Left colon (tissue), 2 donors: ENCODE measurements around the gene DACH1. TPM values are rescaled to one million over a fixed set of nuclear protein-coding genes. Genes with fewer than 3 reads are reported as not detected.

Experiments used
- ATAC-seq: fragments of 200-7000 bp; cut with Tn5 transposase; one replicate; pipeline ENCODE4 v1.9.1; 2020; ENCODE audit warnings: mild to moderate bottlenecking, moderate library complexity
- DNase-seq, 2 donors: peaks; one replicate each; pipeline ENCODE4 v3.0.0-alpha.2; 2020
- intact Hi-C, 2 donors: fragments of 100-400 bp; cut with DNase I in 1 of 2; cut with micrococcal nuclease in 1 of 2; formaldehyde crosslinking; loops; one replicate each; pipeline versions ENCODE4 v1.11.2 to v1.14.0; 2022; cut with DNase I, micrococcal nuclease
- total RNA-seq, 2 donors: library from RNA; stranded (reverse); fragmentation: NEBNext Ultra II Directional; extraction: Animal tissue kit (Norgen Biotek cat#: 25700); gene quantifications; one replicate each; pipeline ENCODE4 v1.2.1, GENCODE V29; 2021
- donor health status: DM: no; HTN: no; CAD: no.
- donor health status: DM: yes; HTN: yes; CAD: no.

DACH1 gene
- total RNA-seq, 2 donors from 2014 or later = 5.3 to 5.4 TPM

DNA sequence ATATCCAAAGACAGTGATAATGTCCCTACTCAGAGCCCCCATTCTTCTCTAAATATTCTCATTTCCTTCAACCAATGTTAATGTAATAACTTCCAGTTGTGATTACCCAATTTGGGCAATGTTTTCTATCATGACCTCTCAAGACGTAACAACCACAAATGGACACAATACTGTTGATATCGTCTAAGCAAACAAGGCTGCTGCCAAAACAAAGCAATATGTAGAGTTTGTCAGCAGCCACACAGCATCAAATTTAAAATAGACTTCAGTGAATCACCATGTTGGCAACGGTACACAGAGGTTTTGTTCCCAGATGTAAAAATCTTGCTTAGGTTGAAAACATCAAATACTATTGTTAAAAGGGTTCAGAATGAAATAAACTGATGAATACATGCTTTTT is 205.1 kb downstream of the DACH1 start:
- DNase-seq (no peak), ATAC-seq (no peak)
- intact Hi-C loops = no loop called here

GRCh38 chr13:71659404-71659803 is 207.6 kb downstream of the DACH1 start:
- peak; percentile 49 for ATAC-seq
- intact Hi-C loops = no loop called here

GRCh38 chr13:71645467-71645866 is 221.5 kb downstream of the DACH1 start:
- ATAC-seq = no peak
- no peak for DNase-seq
- intact Hi-C loops = no loop called here

More at GRCh38 chr13:71659404-71659803, 207.6 kb downstream of the DACH1 start:
- DNase-seq = no peak

GRCh38 chr13:71644579-71644978 is 222.4 kb downstream of the DACH1 start:
- no peak for ATAC-seq
- intact Hi-C loops = no loop called here
- no peak for DNase-seq

- no peak for DNase-seq
- ATAC-seq = no peak
- intact Hi-C loops = no loop called here
Measured at GRCh38 chr13:71643448-71643860, 223.6 kb downstream of the DACH1 start.

DNA sequence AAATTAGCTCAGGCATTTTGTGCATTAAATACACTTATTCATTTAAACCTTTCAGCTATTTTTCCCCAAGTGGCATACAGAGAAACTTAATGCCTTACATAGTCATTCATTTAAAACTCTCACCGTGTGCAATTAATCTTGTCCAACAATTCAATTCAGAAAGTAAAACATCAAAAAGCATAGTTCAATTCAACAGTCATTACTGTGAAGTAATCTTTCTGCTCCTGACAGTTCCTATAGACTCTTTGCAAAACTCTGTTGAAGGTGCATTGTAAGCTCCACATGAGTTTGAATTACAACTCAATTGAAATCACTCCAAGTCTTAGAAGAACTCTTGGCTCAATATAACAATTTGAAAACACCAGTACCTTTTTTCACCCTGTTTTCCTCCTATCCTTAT is 228.3 kb downstream of the DACH1 start:
- intact Hi-C loops = no loop called here
- ATAC-seq (no peak), DNase-seq (no peak)

- intact Hi-C loops = no loop called here
Measured at GRCh38 chr13:71634602-71635443, 232.2 kb downstream of the DACH1 start.

GRCh38 chr13:71634182-71634581 is 232.8 kb downstream of the DACH1 start:
- ATAC-seq = no peak
- no peak for DNase-seq
- intact Hi-C loops = no loop called here

More at GRCh38 chr13:71634602-71635443, 232.2 kb downstream of the DACH1 start:
- DNase-seq (no peak), ATAC-seq (no peak)

DNA sequence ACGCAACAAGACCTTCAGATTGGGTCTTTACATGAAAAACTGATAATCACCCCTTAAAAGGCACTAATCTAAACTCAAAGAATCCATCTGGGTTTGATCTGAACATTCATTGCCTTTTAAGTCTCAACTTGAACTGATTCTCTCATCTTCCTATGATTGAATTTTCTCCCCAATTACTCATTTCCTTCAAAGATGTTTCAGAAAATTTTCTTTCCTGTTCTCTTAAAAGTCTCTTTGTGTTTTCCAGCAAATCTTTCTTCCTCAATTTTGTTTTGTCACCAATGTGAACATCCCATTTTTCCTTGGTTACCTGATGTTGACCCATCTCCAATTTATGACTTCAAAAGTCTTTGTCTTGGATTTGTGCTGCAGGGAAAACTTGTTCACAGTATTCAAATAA is 234.3 kb downstream of the DACH1 start:
- ATAC-seq (no peak), DNase-seq (no peak)
- intact Hi-C loops = no loop called here

- DNase-seq = no peak
- no peak for ATAC-seq
- intact Hi-C loops = no loop called here
Measured at GRCh38 chr13:71632206-71632605, 234.8 kb downstream of the DACH1 start.

DNA sequence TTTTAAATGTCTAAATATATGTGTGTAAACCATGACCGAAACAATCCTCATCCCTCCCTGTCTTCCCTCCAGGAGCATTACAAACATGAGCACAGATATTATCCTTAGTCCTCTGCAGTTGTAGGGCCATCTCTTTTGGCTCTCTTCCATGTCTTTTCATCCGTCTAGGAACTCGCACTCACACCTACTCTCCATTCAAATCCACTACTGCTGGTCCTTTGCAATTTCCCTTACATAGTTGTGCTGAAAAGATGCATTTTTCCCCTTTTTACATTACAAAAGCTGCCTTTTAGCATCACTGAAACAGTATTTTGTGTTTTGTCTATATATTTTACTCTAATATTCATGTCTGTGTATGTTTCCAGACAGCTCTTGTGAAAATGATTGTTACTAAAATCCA is 237.8 kb downstream of the DACH1 start:
- ATAC-seq (no peak), DNase-seq (no peak)
- intact Hi-C loops = no loop called here

DNA sequence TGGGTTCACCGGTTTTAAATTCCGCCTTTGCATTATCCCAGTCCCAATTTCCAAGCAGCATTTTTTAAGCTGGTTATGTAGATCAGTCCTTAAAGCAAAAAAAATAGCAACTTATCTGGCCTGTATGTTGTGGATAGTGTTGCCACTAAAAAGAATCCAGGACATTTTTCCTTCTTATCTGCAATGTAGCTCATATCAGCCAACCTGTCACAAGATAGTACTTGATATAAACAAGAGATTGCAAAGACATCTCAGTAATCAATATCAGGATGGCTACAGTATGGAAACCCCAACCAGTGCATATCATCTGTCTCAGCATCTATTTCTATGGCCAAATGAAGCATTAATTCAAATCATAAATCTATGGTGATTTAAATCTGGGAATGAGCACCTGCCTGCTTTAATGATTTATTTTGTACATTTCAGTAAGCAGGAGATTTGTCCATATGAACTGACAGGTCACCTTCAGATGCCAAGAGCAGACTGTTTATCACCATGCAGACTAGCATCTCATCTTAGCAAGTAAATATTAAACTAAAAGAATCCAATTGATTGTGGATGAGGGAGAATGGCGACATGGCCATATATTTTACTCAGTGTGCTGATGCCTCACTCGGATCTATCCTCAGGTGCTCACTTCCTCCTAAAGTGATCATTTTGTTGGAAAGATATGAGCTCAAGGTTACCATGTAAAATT is 240.4 kb downstream of the DACH1 start:
- no peak for ATAC-seq
- no peak for DNase-seq
- intact Hi-C loops = no loop called here

DNA sequence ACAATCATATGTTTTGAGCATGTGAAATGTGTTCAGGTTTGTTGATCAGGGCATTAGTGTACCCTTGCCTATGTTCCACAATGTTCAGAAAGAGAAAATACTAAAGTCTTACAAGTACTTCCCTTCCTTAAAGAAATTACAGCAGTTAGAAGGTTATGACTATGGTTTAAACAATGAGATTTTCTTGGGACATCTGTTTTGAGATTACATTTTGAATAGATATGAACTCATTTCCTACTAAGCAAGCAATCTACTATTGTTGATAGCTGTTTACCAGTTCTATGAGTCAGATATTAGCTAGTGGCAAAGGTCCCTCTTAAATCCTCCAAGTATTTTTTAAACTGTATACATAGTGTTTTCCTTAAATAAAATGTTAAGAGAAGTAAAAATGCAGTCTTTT is 241.3 kb downstream of the DACH1 start:
- ATAC-seq (no peak), DNase-seq (no peak)
- intact Hi-C loops = no loop called here

GRCh38 chr13:71624653-71625600 is 242.1 kb downstream of the DACH1 start:
- ATAC-seq (no peak), DNase-seq (no peak)
- intact Hi-C loops = no loop called here

- intact Hi-C loops = no loop called here
- no peak for ATAC-seq
- no peak for DNase-seq
Measured at GRCh38 chr13:71621174-71622124, 245.6 kb downstream of the DACH1 start.

- intact Hi-C loops = no loop called here
- ATAC-seq = no peak
- no peak for DNase-seq
Measured at GRCh38 chr13:71619096-71619495, 247.9 kb downstream of the DACH1 start.

GRCh38 chr13:71618159-71618558 is 248.8 kb downstream of the DACH1 start:
- DNase-seq (no peak), ATAC-seq (no peak)
- intact Hi-C loops = no loop called here

DNA sequence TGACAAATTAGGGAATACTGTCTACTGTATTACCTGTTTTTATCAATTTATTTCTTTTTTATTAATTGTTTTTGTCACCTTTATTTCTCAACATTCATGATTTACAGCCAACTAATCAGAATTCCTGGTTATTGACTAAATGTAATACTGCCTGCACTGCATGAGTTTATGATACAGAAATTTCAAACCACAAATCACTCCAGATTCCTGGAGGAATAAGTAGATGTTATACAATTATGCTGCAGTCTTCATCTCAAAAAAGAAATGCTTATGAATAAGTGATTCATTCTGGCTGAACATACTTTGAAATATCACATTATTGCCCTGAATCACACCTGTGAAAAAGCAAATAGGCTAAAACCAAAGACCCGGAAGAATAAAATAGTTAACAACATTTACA is 249.7 kb downstream of the DACH1 start:
- ATAC-seq (no peak), DNase-seq (no peak)
- intact Hi-C loops = no loop called here
